ENCODE data around the gene CEACAM18. TPM values are rescaled to one million over a fixed set of nuclear protein-coding genes. Genes with fewer than 3 reads are reported as not detected.
A peak's percentile ranks its signal among the peaks of the same experiment; 100 is the strongest.

The CEACAM18 gene
- total RNA-seq, 1 donor from 2014 or later = not detected

DNA sequence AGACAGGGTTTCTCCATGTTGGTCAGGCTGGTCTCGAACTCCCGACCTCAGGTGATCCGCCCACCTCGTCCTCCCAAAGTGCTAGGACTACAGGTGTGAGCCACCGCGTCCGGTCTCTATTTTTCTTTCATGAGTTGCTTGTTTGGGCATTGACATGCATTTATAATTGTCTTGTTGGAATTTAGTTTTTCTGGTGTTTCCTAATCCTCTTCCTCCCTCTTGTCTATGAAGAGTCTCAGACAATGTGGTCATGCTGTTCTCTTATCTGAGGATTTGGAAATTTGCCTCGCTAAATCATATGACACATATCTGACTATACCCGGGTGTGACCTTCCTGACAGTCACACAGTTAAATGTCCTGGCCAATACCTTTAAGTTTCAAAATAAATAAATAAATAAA lies 7.4 kb upstream of the CEACAM18 start:
- Mint-ChIP-seq H3K9me3 (no peaks in the 10 kb centered on the region), H3K27ac (no peak overlapping the region), H3K27me3 (peaks cover 37% of the 10 kb centered on the region), H3K4me1 (ENCODE audit: unreplicated experiment) (no peaks in the 10 kb centered on the region), H3K4me3 (no peak overlapping the region), H3K36me3 (no peaks in the 10 kb centered on the region)
- TF ChIP-seq, protein P1, sequence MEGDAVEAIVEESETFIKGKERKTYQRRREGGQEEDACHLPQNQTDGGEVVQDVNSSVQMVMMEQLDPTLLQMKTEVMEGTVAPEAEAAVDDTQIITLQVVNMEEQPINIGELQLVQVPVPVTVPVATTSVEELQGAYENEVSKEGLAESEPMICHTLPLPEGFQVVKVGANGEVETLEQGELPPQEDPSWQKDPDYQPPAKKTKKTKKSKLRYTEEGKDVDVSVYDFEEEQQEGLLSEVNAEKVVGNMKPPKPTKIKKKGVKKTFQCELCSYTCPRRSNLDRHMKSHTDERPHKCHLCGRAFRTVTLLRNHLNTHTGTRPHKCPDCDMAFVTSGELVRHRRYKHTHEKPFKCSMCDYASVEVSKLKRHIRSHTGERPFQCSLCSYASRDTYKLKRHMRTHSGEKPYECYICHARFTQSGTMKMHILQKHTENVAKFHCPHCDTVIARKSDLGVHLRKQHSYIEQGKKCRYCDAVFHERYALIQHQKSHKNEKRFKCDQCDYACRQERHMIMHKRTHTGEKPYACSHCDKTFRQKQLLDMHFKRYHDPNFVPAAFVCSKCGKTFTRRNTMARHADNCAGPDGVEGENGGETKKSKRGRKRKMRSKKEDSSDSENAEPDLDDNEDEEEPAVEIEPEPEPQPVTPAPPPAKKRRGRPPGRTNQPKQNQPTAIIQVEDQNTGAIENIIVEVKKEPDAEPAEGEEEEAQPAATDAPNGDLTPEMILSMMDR (conservative IDR thresholded peaks at IDR 0.05) = no peak
- DNase-seq (ENCODE audit: extremely low spot score, unreplicated experiment) = no peak

DNA sequence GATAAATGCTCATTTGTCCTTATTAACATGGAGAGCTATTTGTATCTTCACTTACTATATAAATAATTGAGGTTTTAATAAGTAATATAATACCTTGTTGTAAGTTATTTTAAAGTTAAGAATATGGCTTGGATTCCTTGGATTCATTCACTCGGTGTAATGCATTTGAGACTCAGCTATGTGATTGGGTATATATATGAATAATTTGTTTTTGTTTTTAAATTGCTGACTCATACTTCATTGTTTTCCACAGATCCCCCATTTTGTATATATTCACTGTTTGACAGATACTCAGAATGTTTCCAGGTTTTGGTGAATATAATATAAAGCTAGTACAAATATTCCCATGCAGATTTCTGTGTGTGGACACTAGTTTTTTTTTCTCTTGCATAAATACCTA lies 6.8 kb upstream of the CEACAM18 start:
- Mint-ChIP-seq H3K27ac (no peak overlapping the region), H3K4me1 (ENCODE audit: unreplicated experiment) (no peaks in the 10 kb centered on the region), H3K27me3 (peaks cover 31% of the 10 kb centered on the region), H3K9me3 (no peaks in the 10 kb centered on the region), H3K4me3 (no peak overlapping the region), H3K36me3 (no peaks in the 10 kb centered on the region)
- TF ChIP-seq, protein P1 (conservative IDR thresholded peaks at IDR 0.05) = no peak
- DNase-seq (ENCODE audit: extremely low spot score, unreplicated experiment) = no peak

DNA sequence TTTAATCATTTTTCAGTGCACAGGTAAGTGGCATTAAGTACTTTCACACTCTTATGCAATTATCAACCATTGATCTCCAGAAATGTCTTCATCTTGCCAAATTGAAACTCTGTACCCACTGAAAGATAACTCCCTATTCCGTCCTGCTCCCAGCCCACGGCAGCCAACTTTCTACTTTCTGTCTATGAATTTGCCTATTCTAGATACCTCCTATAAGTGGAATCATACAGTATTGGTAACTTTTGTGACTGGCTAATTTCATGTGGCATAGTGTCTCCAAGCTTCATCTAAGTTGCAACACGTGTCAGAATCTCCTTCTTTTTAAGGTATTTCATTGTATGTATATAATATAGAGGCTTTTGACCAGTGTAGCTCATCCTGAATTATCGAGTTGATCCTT lies 5.7 kb upstream of the CEACAM18 start:
- Mint-ChIP-seq H3K4me3 (no peak overlapping the region), H3K4me1 (ENCODE audit: unreplicated experiment) (no peaks in the 10 kb centered on the region), H3K27me3 (peaks cover 20% of the 10 kb centered on the region), H3K9me3 (no peaks in the 10 kb centered on the region), H3K27ac (no peak overlapping the region), H3K36me3 (no peaks in the 10 kb centered on the region)
- no peak for DNase-seq (ENCODE audit: extremely low spot score, unreplicated experiment)
- TF ChIP-seq, protein P1 (conservative IDR thresholded peaks at IDR 0.05) = no peak

DNA sequence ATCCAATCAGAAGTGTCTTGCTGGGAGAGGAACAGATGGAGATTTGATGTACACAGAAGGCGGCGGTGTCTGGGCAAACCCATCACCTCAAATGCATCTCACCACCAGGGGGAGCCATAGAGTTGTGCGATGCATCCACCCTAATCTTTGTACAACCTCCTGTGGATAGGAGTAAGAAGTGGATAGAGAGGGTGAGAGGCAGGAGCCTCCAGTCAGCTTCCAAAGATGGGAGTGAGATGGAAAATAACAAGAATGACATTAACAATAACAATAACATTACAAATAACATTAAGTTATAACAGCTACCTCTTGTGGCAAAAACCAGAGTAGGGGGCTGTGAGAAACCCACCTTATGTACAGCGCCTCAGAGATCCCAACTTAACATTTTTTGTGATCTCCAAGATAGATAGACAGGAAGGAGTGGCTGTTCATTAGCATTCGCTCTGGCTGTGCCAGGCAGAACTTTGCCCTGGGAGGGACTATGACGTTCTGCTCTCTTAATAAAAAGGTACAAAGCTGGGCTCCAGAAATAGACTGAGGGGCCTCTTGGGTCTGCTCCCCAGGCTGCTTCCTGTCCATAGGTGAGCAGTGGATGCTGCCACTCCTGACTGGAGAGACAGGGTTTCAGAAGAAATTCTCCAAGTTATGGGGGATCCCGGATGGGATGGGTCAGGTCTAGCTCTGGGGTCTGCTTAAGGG lies 5.2 kb upstream of the CEACAM18 start:
- no peaks in the 10 kb centered on the region for H3K36me3 Mint-ChIP-seq

DNA sequence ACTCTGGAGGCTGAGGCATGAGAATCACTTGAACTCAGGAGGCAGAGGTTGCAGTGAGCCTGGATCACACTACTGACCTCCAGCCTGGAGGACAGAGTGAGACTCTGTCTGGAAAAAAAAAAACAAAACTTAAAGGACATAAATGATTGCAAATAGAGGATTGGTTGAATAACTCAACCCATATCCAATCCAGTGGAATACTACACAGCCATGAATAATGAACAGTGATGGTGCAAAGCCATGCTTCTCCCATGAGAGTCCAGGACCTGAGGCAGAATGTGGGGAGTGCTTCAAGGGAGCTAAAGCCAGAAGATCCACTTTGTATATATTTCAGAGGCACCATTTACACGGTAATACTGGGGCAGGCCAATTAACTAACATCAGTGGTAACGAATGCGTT lies 2.2 kb upstream of the CEACAM18 start:
- Mint-ChIP-seq H3K27ac (no peak overlapping the region), H3K9me3 (no peaks in the 10 kb centered on the region), H3K4me3 (no peak overlapping the region), H3K27me3 (peaks cover 19% of the 10 kb centered on the region), H3K36me3 (no peaks in the 10 kb centered on the region), H3K4me1 (ENCODE audit: unreplicated experiment) (no peaks in the 10 kb centered on the region)
- DNase-seq (ENCODE audit: extremely low spot score, unreplicated experiment) = no peak
- TF ChIP-seq, protein P1 (conservative IDR thresholded peaks at IDR 0.05) = no peak

More for the DNA sequence above, 5.2 kb upstream of the CEACAM18 start:
- Mint-ChIP-seq H3K4me3 (no peak overlapping the region), H3K27me3 (peaks cover 15% of the 10 kb centered on the region), H3K9me3 (no peaks in the 10 kb centered on the region), H3K4me1 (ENCODE audit: unreplicated experiment) (no peaks in the 10 kb centered on the region), H3K27ac (no peak overlapping the region)
- DNase-seq (ENCODE audit: extremely low spot score, unreplicated experiment) = no peak
- TF ChIP-seq, protein P1 (conservative IDR thresholded peaks at IDR 0.05) = peak; percentile 87

All from type B pancreatic cell (in vitro differentiated cells).